Gastroesophageal sphincter (tissue), 4 donors: ENCODE data around the gene ATF7IP. TPM values are rescaled to one million over a fixed set of nuclear protein-coding genes. Genes with fewer than 3 reads are reported as not detected.

Experiments
- ATAC-seq: fragments of 150-250 bp; one replicate; pipeline ENCODE4 v1.9.1; 2016; ENCODE audit warnings: mild to moderate bottlenecking, moderate library complexity
- H3K27ac ChIP-seq, 4 donors: fragments of 200-600 bp; sonication (generic) in 3 of 4; 1 replicate in 3 of 4; 2 replicates in 1 of 4; pipeline ENCODE4 v1.5.1; 2016 to 2019
- H3K27me3 ChIP-seq: fragments of 200-600 bp; sonication (generic); one replicate; pipeline ENCODE4 v1.5.1; 2019
- H3K36me3 ChIP-seq, 2 donors: fragments of 200-600 bp; sonication (generic); one replicate each; pipeline ENCODE4 v1.5.1; 2019; ENCODE audit warnings: control low read depth in 1 of 2
- H3K4me1 ChIP-seq, 3 donors: fragments of 200-600 bp; sonication (generic); 1 replicate in 2 of 3; 2 replicates in 1 of 3; pipeline ENCODE4 v1.5.1; 2016 to 2019; ENCODE audit warnings: control low read depth in 2 of 3
- H3K4me3 ChIP-seq, 2 donors: fragments of 200-600 bp; sonication (generic); one replicate each; pipeline ENCODE4 v1.5.1; 2019; ENCODE audit warnings: mild to moderate bottlenecking in 1 of 2, moderate library complexity in 1 of 2
- H3K9me3 ChIP-seq, 3 donors: fragments of 200-600 bp; sonication (generic); one replicate each; pipeline ENCODE4 v1.5.1; 2017 to 2019; ENCODE audit warnings: control low read depth in 2 of 3
- CTCF ChIP-seq, 4 experiments: fragments of 200-600 bp in 2 of 4; fragments of 450-650 bp in 2 of 4; sonication (generic) in 1 of 4; IDR thresholded peaks; one replicate each; pipeline ENCODE4 v1.5.1; 2017 to 2019; ENCODE audit warnings: antibody characterized with exemption in 4 of 4, mild to moderate bottlenecking in 2 of 4, moderate library complexity in 2 of 4
- EP300 ChIP-seq: sonication (generic); formaldehyde crosslinking; IDR thresholded peaks from one replicate; pipeline ENCODE4 v1.6.1; 2017; ENCODE audit warnings: antibody characterized with exemption, mild to moderate bottlenecking
- POLR2A ChIP-seq, 2 donors: fragments of 450-650 bp; IDR thresholded peaks; one replicate each; pipeline ENCODE4 v1.6.1; 2017; ENCODE audit warnings: antibody characterized with exemption in 2 of 2, mild to moderate bottlenecking in 2 of 2, moderate library complexity in 1 of 2
- POLR2AphosphoS5 ChIP-seq: sonication (generic); formaldehyde crosslinking; IDR thresholded peaks from one replicate; pipeline ENCODE4 v1.6.1; 2017; ENCODE audit warnings: antibody characterized with exemption
- WGBS, 2 donors: methylation state at CpG; one replicate each; pipeline ENCODE4 v1.1.5; 2018; ENCODE audit warnings: low coverage in 1 of 2; 5-methylcytosine and 5-hydroxymethylcytosine counted together
- total RNA-seq, 4 donors: library from RNA; depleted of rRNA; stranded (reverse); fragments of >200 nt; gene quantifications; one replicate each; pipeline ENCODE4 v1.1.0, GENCODE V29; 2016

The ATF7IP gene
- total RNA-seq, 4 donors from 2014 or later = 32.0 to 71.8 (median 32.7) TPM

GRCh38 chr12:14408208-14408607 lies 42.7 kb downstream of the ATF7IP start:
- no peak for TF ChIP-seq POLR2AphosphoS5
- TF ChIP-seq CTCF (IDR thresholded peaks at IDR 0.05) = no peak
- TF ChIP-seq POLR2A (IDR thresholded peaks at IDR 0.05) = no peak
- no peak for TF ChIP-seq EP300
- ATAC-seq = peak; percentile 36
- Histone ChIP-seq H3K9me3 (no peaks in the 10 kb centered on the region), H3K36me3 (no peaks in the 10 kb centered on the region), H3K4me3 (peak overlapping the region in 1 of 2 donors; percentile 3), H3K4me1 (peaks cover 2 to 44% (median 13%) of the 10 kb centered on the region in 3 donors), H3K27me3 (no peaks in the 10 kb centered on the region), H3K27ac (no peak overlapping the region)
- 33 to 47% methylated on average over 1 of the region's 1 CpG for WGBS, 2 donors

GRCh38 chr12:14410177-14410576 lies 44.7 kb downstream of the ATF7IP start:
- H3K27ac ChIP-seq = no peak overlapping the region
- no peak for ATAC-seq
- WGBS, 2 donors = 79 to 82% methylated on average over 5 of the region's 5 CpGs
- no peak overlapping the region for H3K4me3 ChIP-seq
- H3K36me3 ChIP-seq = no peaks in the 10 kb centered on the region
- no peak for TF ChIP-seq POLR2AphosphoS5
- no peak for TF ChIP-seq POLR2A (IDR thresholded peaks at IDR 0.05)
- no peak for TF ChIP-seq EP300
- no peak for TF ChIP-seq CTCF (IDR thresholded peaks at IDR 0.05)
- H3K9me3 ChIP-seq = no peaks in the 10 kb centered on the region
- no peaks in the 10 kb centered on the region for H3K27me3 ChIP-seq
- H3K4me1 ChIP-seq = peaks cover 6 to 43% (median 6%) of the 10 kb centered on the region in 3 donors

- Histone ChIP-seq H3K36me3 (no peaks in the 10 kb centered on the region), H3K4me1 (peaks cover 6 to 51% (median 8%) of the 10 kb centered on the region in 3 donors), H3K27ac (no peak overlapping the region), H3K9me3 (no peaks in the 10 kb centered on the region), H3K4me3 (no peak overlapping the region), H3K27me3 (no peaks in the 10 kb centered on the region)
- TF ChIP-seq POLR2A (IDR thresholded peaks at IDR 0.05) (no peak), EP300 (no peak), CTCF (IDR thresholded peaks at IDR 0.05) (no peak), POLR2AphosphoS5 (no peak)
- 95 to 100% methylated on average over 6 of the region's 6 CpGs for WGBS, 2 donors
- no peak for ATAC-seq
These were observed 45.5 kb downstream of the ATF7IP start for GRCh38 chr12:14410841-14411569.

DNA sequence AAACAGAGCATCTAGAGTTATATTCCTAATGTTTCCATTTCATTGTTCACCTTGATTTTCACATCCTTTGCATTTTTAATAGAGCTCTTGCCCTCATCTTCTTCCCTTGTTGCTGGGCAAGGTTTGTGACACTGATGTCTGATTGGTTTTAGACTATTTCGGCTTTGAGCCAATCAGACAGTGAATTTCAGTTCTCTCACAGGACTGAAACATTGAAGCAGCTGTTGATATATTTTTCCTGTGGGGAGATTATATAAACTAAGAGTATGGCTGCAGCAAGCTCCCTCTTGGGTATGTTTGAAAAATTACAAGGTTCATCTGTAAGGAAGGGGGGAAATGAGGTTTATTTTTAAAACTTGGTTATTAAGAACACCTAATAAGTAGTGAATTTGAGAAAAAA lies 51.2 kb downstream of the ATF7IP start:
- peaks cover 0 to 3% (median 0%) of the 10 kb centered on the region in 3 donors for H3K9me3 ChIP-seq

More for the DNA sequence above, 51.2 kb downstream of the ATF7IP start:
- no peak for ATAC-seq
- Histone ChIP-seq H3K27ac (peak overlapping the region in 1 of 4 donors; percentile 5), H3K36me3 (peaks cover 0 to 4% of the 10 kb centered on the region in 2 donors), H3K4me3 (no peak overlapping the region), H3K27me3 (no peaks in the 10 kb centered on the region), H3K4me1 (peaks cover 12 to 66% (median 18%) of the 10 kb centered on the region in 3 donors)
- WGBS, 2 donors = 12 to 20% methylated on average over 1 of the region's 1 CpG
- no peak for TF ChIP-seq EP300
- TF ChIP-seq POLR2AphosphoS5 = no peak
- no peak for TF ChIP-seq CTCF (IDR thresholded peaks at IDR 0.05)
